Measurements from ENCODE around the gene MUS81. TPM values are rescaled to one million over a fixed set of nuclear protein-coding genes. Genes with fewer than 3 reads are reported as not detected.

MUS81 gene
- total RNA-seq, 1 experiment from 2014 or later = 74.6 TPM

DNA sequence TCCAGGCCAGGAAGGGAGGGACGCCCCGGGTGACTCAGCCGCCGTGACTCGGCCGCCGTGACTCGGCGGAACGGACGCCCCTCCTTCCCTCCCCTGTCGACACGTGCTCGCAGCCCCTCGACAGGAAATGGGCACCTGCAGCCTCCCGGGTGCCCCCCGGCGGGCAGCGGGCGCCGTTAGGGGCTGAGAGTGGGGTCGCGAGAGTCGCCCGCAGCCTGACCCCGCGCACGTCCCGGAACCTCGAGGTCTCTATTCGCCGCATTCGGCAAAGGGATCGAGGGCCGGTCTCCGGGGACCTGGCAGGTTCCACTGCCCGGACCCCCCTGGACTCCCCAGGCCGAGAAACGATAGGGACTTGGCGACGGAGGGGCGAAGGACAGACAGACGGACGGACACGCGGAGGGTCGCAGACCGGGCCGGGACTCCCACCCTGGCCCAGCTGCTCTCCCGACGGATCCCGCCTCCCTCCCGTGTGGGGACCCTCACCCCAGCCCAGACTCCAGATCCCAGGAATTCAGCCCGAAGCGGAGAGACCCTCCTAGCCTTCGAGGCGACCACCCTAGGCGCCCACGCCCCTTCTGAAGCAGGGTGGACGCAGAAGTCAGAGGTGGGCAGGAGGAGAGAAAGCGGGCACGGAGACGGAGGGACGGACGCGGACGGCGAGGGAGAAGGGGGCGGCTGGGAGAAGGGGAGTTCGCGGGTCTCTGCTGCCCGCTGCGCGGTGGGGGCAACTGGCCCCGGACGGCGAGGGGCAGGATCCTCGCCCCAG is 39.3 kb downstream of the MUS81 start:
- Mint-ChIP-seq H3K4me1 (ENCODE audit: low read depth, unreplicated experiment) (peaks cover 22% of the 10 kb centered on the region), H3K9me3 (ENCODE audit: unreplicated experiment) (no peaks in the 10 kb centered on the region), H3K27ac (ENCODE audit: unreplicated experiment) (peak overlapping the region; percentile 76), H3K36me3 (ENCODE audit: insufficient read depth, unreplicated experiment) (peaks cover 19% of the 10 kb centered on the region), H3K4me3 (ENCODE audit: unreplicated experiment) (peak overlapping the region; percentile 79), H3K27me3 (ENCODE audit: insufficient read depth, unreplicated experiment) (no peaks in the 10 kb centered on the region)
- Histone ChIP-seq H3K36me3 (ENCODE audit: control insufficient read depth, insufficient read depth, low read length) (no peaks in the 10 kb centered on the region), H3K4me3 (ENCODE audit: low read depth, low read length) (peak overlapping the region; percentile 75), H3K27me3 (replicated peaks; ENCODE audit: control insufficient read depth, insufficient read depth, low read length) (no peaks in the 10 kb centered on the region; the same call in 1 of the 2 replicates), H3K4me1 (peaks cover 29% of the 10 kb centered on the region), H3K9me3 (no peaks in the 10 kb centered on the region)
- TF ChIP-seq, protein P1, sequence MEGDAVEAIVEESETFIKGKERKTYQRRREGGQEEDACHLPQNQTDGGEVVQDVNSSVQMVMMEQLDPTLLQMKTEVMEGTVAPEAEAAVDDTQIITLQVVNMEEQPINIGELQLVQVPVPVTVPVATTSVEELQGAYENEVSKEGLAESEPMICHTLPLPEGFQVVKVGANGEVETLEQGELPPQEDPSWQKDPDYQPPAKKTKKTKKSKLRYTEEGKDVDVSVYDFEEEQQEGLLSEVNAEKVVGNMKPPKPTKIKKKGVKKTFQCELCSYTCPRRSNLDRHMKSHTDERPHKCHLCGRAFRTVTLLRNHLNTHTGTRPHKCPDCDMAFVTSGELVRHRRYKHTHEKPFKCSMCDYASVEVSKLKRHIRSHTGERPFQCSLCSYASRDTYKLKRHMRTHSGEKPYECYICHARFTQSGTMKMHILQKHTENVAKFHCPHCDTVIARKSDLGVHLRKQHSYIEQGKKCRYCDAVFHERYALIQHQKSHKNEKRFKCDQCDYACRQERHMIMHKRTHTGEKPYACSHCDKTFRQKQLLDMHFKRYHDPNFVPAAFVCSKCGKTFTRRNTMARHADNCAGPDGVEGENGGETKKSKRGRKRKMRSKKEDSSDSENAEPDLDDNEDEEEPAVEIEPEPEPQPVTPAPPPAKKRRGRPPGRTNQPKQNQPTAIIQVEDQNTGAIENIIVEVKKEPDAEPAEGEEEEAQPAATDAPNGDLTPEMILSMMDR (IDR thresholded peaks at IDR 0.05; ENCODE audit: insufficient read depth in 1 of 2, low read depth in 1 of 2, low read length in 1 of 2, severe bottlenecking in 1 of 2, unreplicated experiment in 1 of 2) = no peak
- ChIA-PET POLR2A (interaction anchor here (0.6 to 2.7 kb wide), 2 partner anchors 9 to 39 kb away, joined by 3 to 27 read pairs; partner anchors contain the start of gene CCDC85B), CTCF (interaction anchor here (1.2 to 4.3 kb wide), 5 partner anchors 9 to 40 kb away, joined by 3 to 30 read pairs (median 7); partner anchors contain the start of genes CCDC85B and FIBP)
- intact Hi-C loops (cut with micrococcal nuclease; ENCODE audit: unreplicated experiment) = loop anchor here (1.0 kb wide), 2 partner anchors 11 to 12 kb away; partner anchors contain the start of gene FIBP
- BruUV-seq (replicated peaks) = no TSS peak
- peak; percentile 70 to 72 for DNase-seq

DNA sequence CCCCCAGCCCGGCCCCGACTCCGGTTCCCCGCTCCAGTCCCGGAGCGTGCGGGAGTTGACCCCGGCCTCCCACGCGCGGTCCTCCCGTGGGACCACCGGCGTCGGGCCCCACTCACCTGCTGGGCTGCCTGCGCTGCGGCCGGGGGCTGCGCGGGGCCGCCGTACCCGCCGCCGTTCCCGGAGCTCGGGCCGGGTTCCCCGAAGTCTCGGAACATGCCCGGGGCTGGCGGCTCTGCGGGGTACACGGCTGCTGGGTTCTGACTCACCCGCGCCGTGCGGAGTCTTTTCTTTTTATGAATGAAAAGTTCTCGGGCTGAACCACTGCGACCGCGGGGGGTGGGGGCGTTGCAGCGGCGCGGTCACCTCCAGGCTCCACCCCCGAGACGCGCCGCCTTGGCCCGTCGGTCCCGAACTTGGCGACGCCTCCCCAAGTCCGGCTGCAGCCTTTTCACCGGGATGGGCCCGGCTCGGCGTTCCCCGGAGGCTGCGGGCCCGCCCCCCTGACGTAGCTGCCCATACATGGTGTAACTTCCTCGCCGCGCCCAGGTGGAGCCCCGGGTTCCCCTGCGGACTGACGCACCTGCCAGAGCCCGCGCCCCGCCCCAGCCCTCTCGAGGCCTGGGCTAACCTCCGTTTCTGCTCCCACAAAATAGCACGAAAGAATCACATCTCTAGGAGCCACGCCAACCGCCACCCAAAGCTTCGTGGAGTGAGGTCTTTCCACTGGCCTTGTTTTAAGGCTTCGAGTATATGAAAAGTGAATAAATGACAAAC is 40.1 kb downstream of the MUS81 start, which contains the start of gene FOSL1:
Gene FOSL1 (minus strand): TSS at position 264 of the 774 bp plus-strand sequence. CDS start 49 bp downstream, at position 215.
- H3K4me1 Mint-ChIP-seq (ENCODE audit: low read depth, unreplicated experiment) = peaks cover 22% of the 10 kb centered on the region
- Histone ChIP-seq H3K4me1 (peaks cover 29% of the 10 kb centered on the region), H3K4me3 (ENCODE audit: low read depth, low read length) (peak within 1 kb of the TSS; percentile 75), H3K9me3 (no peaks in the 10 kb centered on the region), H3K36me3 (ENCODE audit: control insufficient read depth, insufficient read depth, low read length) (no peaks in the 10 kb centered on the region), H3K27me3 (replicated peaks; ENCODE audit: control insufficient read depth, insufficient read depth, low read length) (no peaks in the 10 kb centered on the region; the same call in 1 of the 2 replicates)
- no peaks in the 10 kb centered on the region for H3K9me3 Mint-ChIP-seq (ENCODE audit: unreplicated experiment)
- ChIA-PET CTCF (interaction anchor here (0.6 to 4.3 kb wide), 5 partner anchors 10 to 82 kb away, joined by 7 to 36 read pairs (median 9); partner anchors contain the start of genes CCDC85B and FIBP), POLR2A (interaction anchor here (0.6 to 2.7 kb wide), 4 partner anchors 9 to 41 kb away, joined by 3 to 27 read pairs (median 4); partner anchors contain the start of gene CCDC85B)
- TF ChIP-seq, protein P1 (IDR thresholded peaks at IDR 0.05; ENCODE audit: insufficient read depth in 1 of 2, low read depth in 1 of 2, low read length in 1 of 2, severe bottlenecking in 1 of 2, unreplicated experiment in 1 of 2) = no peak
- intact Hi-C loops (cut with micrococcal nuclease; ENCODE audit: unreplicated experiment) = loop anchor here (1.0 kb wide), 2 partner anchors 11 to 12 kb away; partner anchors contain the start of gene FIBP
- peak within 1 kb of the TSS; percentile 79 for H3K4me3 Mint-ChIP-seq (ENCODE audit: unreplicated experiment)
- peaks cover 16% of the 10 kb centered on the region for H3K36me3 Mint-ChIP-seq (ENCODE audit: insufficient read depth, unreplicated experiment)
- BruUV-seq (replicated peaks) = no TSS peak
- peak within 1 kb of the TSS; percentile 76 for H3K27ac Mint-ChIP-seq (ENCODE audit: unreplicated experiment)
- DNase-seq = peak; percentile 97
- no peaks in the 10 kb centered on the region for H3K27me3 Mint-ChIP-seq (ENCODE audit: insufficient read depth, unreplicated experiment)

DNA sequence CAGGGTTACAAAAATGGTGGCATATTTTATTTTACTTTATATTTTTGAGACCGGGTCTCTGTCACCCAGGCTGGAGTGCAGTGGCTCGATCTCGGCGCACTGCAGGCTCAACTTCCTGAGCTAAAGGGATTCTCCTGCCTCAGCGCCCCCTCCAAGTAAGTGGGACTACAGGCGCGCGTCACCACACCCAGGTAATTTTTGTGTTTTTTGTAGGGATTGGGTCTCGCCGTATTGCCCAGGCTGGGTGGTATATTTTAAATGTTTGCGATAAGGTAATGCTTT is 40.6 kb downstream of the MUS81 start:
- intact Hi-C loops (cut with micrococcal nuclease; ENCODE audit: unreplicated experiment) = loop anchor here (1.0 kb wide), 2 partner anchors 10 to 13 kb away; partner anchors contain the start of gene FIBP

More for the DNA sequence above, 40.6 kb downstream of the MUS81 start:
- H3K4me3 Mint-ChIP-seq (ENCODE audit: unreplicated experiment) = peak overlapping the region; percentile 79
- ChIA-PET CTCF (interaction anchor here (1.0 to 4.3 kb wide), 4 partner anchors 10 to 16 kb away, joined by 7 to 36 read pairs (median 20); partner anchors contain the start of genes CCDC85B and FIBP), POLR2A (interaction anchor here (0.6 to 2.7 kb wide), 4 partner anchors 8 to 42 kb away, joined by 3 to 27 read pairs (median 4); partner anchors contain the start of gene CCDC85B)
- TF ChIP-seq, protein P1 (IDR thresholded peaks at IDR 0.05; ENCODE audit: insufficient read depth in 1 of 2, low read depth in 1 of 2, low read length in 1 of 2, severe bottlenecking in 1 of 2, unreplicated experiment in 1 of 2) = no peak
- Histone ChIP-seq H3K4me1 (peaks cover 29% of the 10 kb centered on the region), H3K36me3 (ENCODE audit: control insufficient read depth, insufficient read depth, low read length) (no peaks in the 10 kb centered on the region), H3K4me3 (ENCODE audit: low read depth, low read length) (peak overlapping the region; percentile 75), H3K9me3 (no peaks in the 10 kb centered on the region), H3K27me3 (replicated peaks; ENCODE audit: control insufficient read depth, insufficient read depth, low read length) (no peaks in the 10 kb centered on the region; the same call in 1 of the 2 replicates)
- H3K9me3 Mint-ChIP-seq (ENCODE audit: unreplicated experiment) = no peaks in the 10 kb centered on the region
- TSS peak; percentile 85 for BruUV-seq (replicated peaks)
- peaks cover 13% of the 10 kb centered on the region for H3K36me3 Mint-ChIP-seq (ENCODE audit: insufficient read depth, unreplicated experiment)
- DNase-seq = no peak
- peak overlapping the region; percentile 35 for H3K27ac Mint-ChIP-seq (ENCODE audit: unreplicated experiment)
- H3K4me1 Mint-ChIP-seq (ENCODE audit: low read depth, unreplicated experiment) = peaks cover 22% of the 10 kb centered on the region
- H3K27me3 Mint-ChIP-seq (ENCODE audit: insufficient read depth, unreplicated experiment) = no peaks in the 10 kb centered on the region
